OCI-M2 (cell line): ENCODE results near the gene MAMDC4.

Source experiments
- DNase-seq: peaks from one replicate; lab custom pipeline; 2025; ENCODE audit not compliant: unreplicated experiment; lab: John Stamatoyannopoulos, UW

Gene MAMDC4

GRCh38 chr9:136849038-136849959 lies 2.8 kb upstream of the MAMDC4 start, which contains the start of gene PHPT1:
Gene PHPT1, plus strand, starts transcription at chr9:136849409. Its CDS starts 22 bp downstream, at chr9:136849431.
- peak; percentile 58 for DNase-seq

- DNase-seq: no peak
Measured at GRCh38 chr9:136849960-136850865, 1.9 kb upstream of the MAMDC4 start.

- no peak for DNase-seq
Measured at GRCh38 chr9:136850866-136851775, 1.0 kb upstream of the MAMDC4 start.

GRCh38 chr9:136852664-136853595 lies 784 bp downstream of the MAMDC4 start:
- DNase-seq: no peak

- no peak for DNase-seq
Measured at GRCh38 chr9:136853596-136854112, 1.5 kb downstream of the MAMDC4 start.

GRCh38 chr9:136854113-136854841 lies 2.1 kb downstream of the MAMDC4 start:
- DNase-seq: no peak

- DNase-seq: no peak
Measured at GRCh38 chr9:136854842-136855460, 2.8 kb downstream of the MAMDC4 start.

GRCh38 chr9:136855461-136856078 lies 3.4 kb downstream of the MAMDC4 start:
- DNase-seq: no peak

GRCh38 chr9:136856079-136856476 lies 3.9 kb downstream of the MAMDC4 start:
- DNase-seq: no peak

- DNase-seq: no peak
Measured at GRCh38 chr9:136856541-136857141, 4.5 kb downstream of the MAMDC4 start.

GRCh38 chr9:136857166-136857565 lies 5.0 kb downstream of the MAMDC4 start:
- no peak for DNase-seq

GRCh38 chr9:136857581-136858412 lies 5.7 kb downstream of the MAMDC4 start:
- DNase-seq: no peak

GRCh38 chr9:136858452-136858843 lies 6.3 kb downstream of the MAMDC4 start:
- no peak for DNase-seq

GRCh38 chr9:136858844-136859757 lies 7.0 kb downstream of the MAMDC4 start:
- no peak for DNase-seq

GRCh38 chr9:136860529-136860928 lies 8.4 kb downstream of the MAMDC4 start:
- DNase-seq: no peak
